ENCODE measurements around the gene CILP2. TPM values are rescaled to one million over a fixed set of nuclear protein-coding genes. Genes with fewer than 3 reads are reported as not detected.

Gene CILP2
- not detected in 2 replicates for total RNA-seq

GRCh38 chr19:19538061-19538784 is at the start of gene CILP2:
Gene CILP2 (plus strand): TSS chr19:19538265. CDS start chr19:19538350, 85 bp downstream.

GRCh38 chr19:19514881-19515641 is 23.0 kb upstream of the CILP2 start, which contains the start of gene TSSK6:
Gene TSSK6 (minus strand): TSS chr19:19515548. CDS start chr19:19515427, 121 bp downstream.

GRCh38 chr19:19515642-19516519 is 22.2 kb upstream of the CILP2 start, which contains the start of gene NDUFA13:
Gene NDUFA13 (plus strand): TSS chr19:19516225. CDS start chr19:19516239, 14 bp downstream.

GRCh38 chr19:19528721-19529490 is 9.2 kb upstream of the CILP2 start, which contains the start of gene YJEFN3:
Gene YJEFN3 (plus strand): TSS chr19:19528911. CDS start chr19:19528933, 22 bp downstream.

Other genes starting within 250 kb of the CILP2 start
- gene SUGP1, start 217.8 kb upstream of the CILP2 start, total RNA-seq = 37.7 and 40.8 TPM in 2 replicates
- 44.4 and 45.1 TPM in 2 replicates for gene MAU2, start 217.4 kb upstream of the CILP2 start, total RNA-seq
- 91.4 and 101 TPM in 2 replicates for gene GATAD2A, start 132.6 kb upstream of the CILP2 start, total RNA-seq
- 1.1 and 1.3 TPM in 2 replicates for gene TSSK6, start 22.7 kb upstream of the CILP2 start, total RNA-seq
- gene NDUFA13, start 22.0 kb upstream of the CILP2 start, total RNA-seq = 91.4 and 151 TPM in 2 replicates
- 0.33 and 0.48 TPM in 2 replicates for gene YJEFN3, start 9.4 kb upstream of the CILP2 start, total RNA-seq
- gene PBX4, start 80.4 kb downstream of the CILP2 start, total RNA-seq = not detected in 2 replicates
- 1.3 and 1.8 TPM in 2 replicates for gene LPAR2, start 90.0 kb downstream of the CILP2 start, total RNA-seq
- 11.2 and 14.7 TPM in 2 replicates for gene GMIP, start 105.4 kb downstream of the CILP2 start, total RNA-seq
- 49.3 and 72.5 TPM in 2 replicates for gene ATP13A1, start 125.4 kb downstream of the CILP2 start, total RNA-seq
- gene ZNF101, start 130.6 kb downstream of the CILP2 start, total RNA-seq = 6.9 and 14.7 TPM in 2 replicates
- 5.2 and 5.5 TPM in 2 replicates for gene ZNF14, start 194.8 kb downstream of the CILP2 start, total RNA-seq

All from vein endothelial cell (primary cell).